Ishikawa (cell line): ENCODE measurements around the gene AGAP1.

ENCODE experiments used
- CEBPB ChIP-seq: IDR thresholded peaks from 2 replicates; pipeline ENCODE4 v1.6.1; 2012
- CREB1 ChIP-seq: IDR thresholded peaks from 2 replicates; pipeline ENCODE4 v1.6.1; 2012; ENCODE audit warnings: low read depth
- EGR1 ChIP-seq: IDR thresholded peaks from 2 replicates; pipeline ENCODE4 v1.6.1; 2012
- EP300 ChIP-seq: IDR thresholded peaks from 2 replicates; pipeline ENCODE4 v1.6.1; 2012; ENCODE audit warnings: borderline replicate concordance
- FOXM1 ChIP-seq: IDR thresholded peaks from 2 replicates; pipeline ENCODE4 v1.6.1; 2012; ENCODE audit warnings: low read depth, borderline replicate concordance
- NFIC ChIP-seq: IDR thresholded peaks from 2 replicates; pipeline ENCODE4 v1.6.1; 2012
- RAD21 ChIP-seq: IDR thresholded peaks from 2 replicates; pipeline ENCODE4 v1.6.1; 2012; ENCODE audit warnings: low read depth
- TAF1 ChIP-seq: IDR thresholded peaks from 2 replicates; pipeline ENCODE4 v1.6.1; 2012; ENCODE audit warnings: low read depth, mild to moderate bottlenecking
- TCF12 ChIP-seq: IDR thresholded peaks from 2 replicates; pipeline ENCODE4 v1.6.1; 2012; ENCODE audit warnings: low read depth
- TEAD4 ChIP-seq: IDR thresholded peaks from 2 replicates; pipeline ENCODE4 v1.6.1; 2012
- YY1 ChIP-seq: IDR thresholded peaks from 2 replicates; pipeline ENCODE4 v1.6.1; 2012; ENCODE audit warnings: low read depth
- ZBTB7A ChIP-seq: IDR thresholded peaks from 2 replicates; pipeline ENCODE4 v1.6.1; 2012; ENCODE audit warnings: low read depth
- TF ChIP-seq, protein P1 (sequence below): IDR thresholded peaks from 2 replicates; pipeline ENCODE4 v1.6.1; 2012; ENCODE audit warnings: low read depth, mild to moderate bottlenecking
- TF ChIP-seq, protein P2 (sequence below): IDR thresholded peaks from 2 replicates; pipeline ENCODE4 v1.6.1; 2012
- TF ChIP-seq, protein P3 (sequence below): IDR thresholded peaks from 2 replicates; pipeline ENCODE4 v1.6.1; 2012

AGAP1 gene

GRCh38 chr2:235841863-235842262 is 348.0 kb downstream of the AGAP1 start:
- TF ChIP-seq TCF12, result no peak
- no peak for TF ChIP-seq YY1
- TF ChIP-seq CEBPB, result no peak
- no peak for TF ChIP-seq EGR1
- TF ChIP-seq CREB1, result no peak

- TF ChIP-seq RAD21 (no peak), TEAD4 (no peak), YY1 (no peak), CREB1 (no peak)
- TF ChIP-seq, protein P1, sequence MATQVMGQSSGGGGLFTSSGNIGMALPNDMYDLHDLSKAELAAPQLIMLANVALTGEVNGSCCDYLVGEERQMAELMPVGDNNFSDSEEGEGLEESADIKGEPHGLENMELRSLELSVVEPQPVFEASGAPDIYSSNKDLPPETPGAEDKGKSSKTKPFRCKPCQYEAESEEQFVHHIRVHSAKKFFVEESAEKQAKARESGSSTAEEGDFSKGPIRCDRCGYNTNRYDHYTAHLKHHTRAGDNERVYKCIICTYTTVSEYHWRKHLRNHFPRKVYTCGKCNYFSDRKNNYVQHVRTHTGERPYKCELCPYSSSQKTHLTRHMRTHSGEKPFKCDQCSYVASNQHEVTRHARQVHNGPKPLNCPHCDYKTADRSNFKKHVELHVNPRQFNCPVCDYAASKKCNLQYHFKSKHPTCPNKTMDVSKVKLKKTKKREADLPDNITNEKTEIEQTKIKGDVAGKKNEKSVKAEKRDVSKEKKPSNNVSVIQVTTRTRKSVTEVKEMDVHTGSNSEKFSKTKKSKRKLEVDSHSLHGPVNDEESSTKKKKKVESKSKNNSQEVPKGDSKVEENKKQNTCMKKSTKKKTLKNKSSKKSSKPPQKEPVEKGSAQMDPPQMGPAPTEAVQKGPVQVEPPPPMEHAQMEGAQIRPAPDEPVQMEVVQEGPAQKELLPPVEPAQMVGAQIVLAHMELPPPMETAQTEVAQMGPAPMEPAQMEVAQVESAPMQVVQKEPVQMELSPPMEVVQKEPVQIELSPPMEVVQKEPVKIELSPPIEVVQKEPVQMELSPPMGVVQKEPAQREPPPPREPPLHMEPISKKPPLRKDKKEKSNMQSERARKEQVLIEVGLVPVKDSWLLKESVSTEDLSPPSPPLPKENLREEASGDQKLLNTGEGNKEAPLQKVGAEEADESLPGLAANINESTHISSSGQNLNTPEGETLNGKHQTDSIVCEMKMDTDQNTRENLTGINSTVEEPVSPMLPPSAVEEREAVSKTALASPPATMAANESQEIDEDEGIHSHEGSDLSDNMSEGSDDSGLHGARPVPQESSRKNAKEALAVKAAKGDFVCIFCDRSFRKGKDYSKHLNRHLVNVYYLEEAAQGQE, result no peak
These were observed 349.1 kb downstream of the AGAP1 start for GRCh38 chr2:235842941-235843340.

GRCh38 chr2:235843591-235844395 is 349.9 kb downstream of the AGAP1 start:
- TF ChIP-seq RAD21, result no peak
- TF ChIP-seq, protein P2, sequence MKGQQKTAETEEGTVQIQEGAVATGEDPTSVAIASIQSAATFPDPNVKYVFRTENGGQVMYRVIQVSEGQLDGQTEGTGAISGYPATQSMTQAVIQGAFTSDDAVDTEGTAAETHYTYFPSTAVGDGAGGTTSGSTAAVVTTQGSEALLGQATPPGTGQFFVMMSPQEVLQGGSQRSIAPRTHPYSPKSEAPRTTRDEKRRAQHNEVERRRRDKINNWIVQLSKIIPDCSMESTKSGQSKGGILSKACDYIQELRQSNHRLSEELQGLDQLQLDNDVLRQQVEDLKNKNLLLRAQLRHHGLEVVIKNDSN, result no peak
- TF ChIP-seq EGR1, result no peak
- TF ChIP-seq CEBPB, result no peak
- TF ChIP-seq NFIC, result no peak
- TF ChIP-seq CREB1, result no peak
- no peak for TF ChIP-seq EP300
- TF ChIP-seq YY1, result no peak
- no peak for TF ChIP-seq ZBTB7A

- TF ChIP-seq CREB1 (no peak), CEBPB (no peak), TAF1 (no peak), EGR1 (no peak), ZBTB7A (no peak), EP300 (no peak), TCF12 (no peak)
- TF ChIP-seq, protein P2, result no peak
These were observed 350.7 kb downstream of the AGAP1 start for GRCh38 chr2:235844561-235844960.

- TF ChIP-seq NFIC, result no peak
- no peak for TF ChIP-seq EGR1
- no peak for TF ChIP-seq ZBTB7A
- TF ChIP-seq, protein P2, result no peak
- TF ChIP-seq EP300, result no peak
- TF ChIP-seq TCF12, result no peak
- no peak for TF ChIP-seq CREB1
- TF ChIP-seq, protein P3, sequence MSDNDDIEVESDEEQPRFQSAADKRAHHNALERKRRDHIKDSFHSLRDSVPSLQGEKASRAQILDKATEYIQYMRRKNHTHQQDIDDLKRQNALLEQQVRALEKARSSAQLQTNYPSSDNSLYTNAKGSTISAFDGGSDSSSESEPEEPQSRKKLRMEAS, result no peak
- TF ChIP-seq, protein P1, result no peak
- TF ChIP-seq YY1, result no peak
- no peak for TF ChIP-seq TAF1
- no peak for TF ChIP-seq CEBPB
- no peak for TF ChIP-seq RAD21
- no peak for TF ChIP-seq FOXM1
- no peak for TF ChIP-seq TEAD4
These were observed 351.4 kb downstream of the AGAP1 start for GRCh38 chr2:235845245-235845644.

DNA sequence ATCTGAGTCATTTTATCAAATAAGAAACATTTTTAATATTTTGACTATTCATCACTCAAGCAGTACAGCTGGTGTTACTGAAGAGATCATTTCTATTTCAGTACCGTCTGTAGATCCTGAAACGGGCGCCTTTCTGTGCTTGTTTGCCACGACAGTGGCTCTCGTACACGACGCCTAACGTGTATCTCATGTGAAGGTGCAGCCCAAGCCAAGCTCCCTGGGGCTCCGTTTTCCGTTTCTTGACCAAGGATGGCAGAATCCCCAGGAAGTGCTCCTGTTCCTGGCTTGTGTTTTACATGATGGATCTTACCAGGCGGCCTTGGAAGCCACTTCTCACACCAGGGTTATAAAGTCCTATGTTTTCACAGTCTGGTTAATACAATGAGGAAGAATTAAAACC is 353.7 kb downstream of the AGAP1 start:
- no peak for TF ChIP-seq EGR1
- no peak for TF ChIP-seq YY1
- no peak for TF ChIP-seq NFIC
- TF ChIP-seq, protein P2, result no peak
- no peak for TF ChIP-seq CREB1
- TF ChIP-seq, protein P1, result no peak
- TF ChIP-seq, protein P3, result no peak
- no peak for TF ChIP-seq TEAD4
- no peak for TF ChIP-seq FOXM1
- TF ChIP-seq TAF1, result no peak
- TF ChIP-seq EP300, result no peak
- no peak for TF ChIP-seq ZBTB7A
- no peak for TF ChIP-seq RAD21
- no peak for TF ChIP-seq CEBPB
- TF ChIP-seq TCF12, result no peak
